GM12892 (cell line): ENCODE results near the gene TMCC1.

Experiments
- POLR2A ChIP-seq: IDR thresholded peaks from 2 replicates; pipeline ENCODE4 v1.6.1; 2011; ENCODE audit warnings: low read depth, low read length, control low read depth
- POLR2AphosphoS5 ChIP-seq: IDR thresholded peaks from 2 replicates; pipeline ENCODE4 v1.6.1; 2011; ENCODE audit warnings: low read depth, low read length, control low read depth
- TAF1 ChIP-seq: IDR thresholded peaks from 2 replicates; pipeline ENCODE4 v1.6.1; 2011; ENCODE audit warnings: low read depth, mild to moderate bottlenecking, control low read depth, low read length, borderline replicate concordance

GRCh38 chr3:129812589-129812988 lies 80.9 kb downstream of the TMCC1 start:
- no peak for TF ChIP-seq POLR2A
- TF ChIP-seq TAF1: no peak
- TF ChIP-seq POLR2AphosphoS5: no peak
